ENCODE data around the gene NPVF. TPM values are rescaled to one million over a fixed set of nuclear protein-coding genes. Genes with fewer than 3 reads are reported as not detected.

NPVF gene, protein sequence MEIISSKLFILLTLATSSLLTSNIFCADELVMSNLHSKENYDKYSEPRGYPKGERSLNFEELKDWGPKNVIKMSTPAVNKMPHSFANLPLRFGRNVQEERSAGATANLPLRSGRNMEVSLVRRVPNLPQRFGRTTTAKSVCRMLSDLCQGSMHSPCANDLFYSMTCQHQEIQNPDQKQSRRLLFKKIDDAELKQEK
- not detected in 2 replicates for total RNA-seq

DNA sequence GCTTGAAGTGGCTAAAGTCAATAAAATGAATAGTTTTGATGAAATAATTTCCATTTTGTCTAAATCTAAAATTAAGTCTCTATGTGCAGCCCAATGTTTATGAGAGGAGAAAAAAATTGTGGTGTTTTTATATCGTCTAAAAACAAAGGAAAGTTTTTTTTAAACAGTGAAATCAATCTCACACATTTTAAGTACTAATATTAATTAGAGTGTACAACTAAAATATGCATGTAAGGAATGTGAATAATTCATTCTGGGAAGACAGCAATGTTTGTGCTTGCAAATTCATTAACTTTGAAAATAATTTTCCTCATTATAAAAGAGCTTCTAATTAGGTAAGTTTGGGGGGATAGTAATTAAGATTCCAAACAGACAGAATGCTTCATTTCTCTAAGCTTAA, at the start of gene NPVF:
Gene NPVF (minus strand): TSS at position 101 of the 400 bp plus-strand sequence. CDS start 47 bp downstream, at position 54.

Other genes with a start within 250 kb of the NPVF start
- 14.2 and 16.5 TPM in 2 replicates for gene OSBPL3, start 248.3 kb downstream of the NPVF start, total RNA-seq
- gene CYCS, start 103.2 kb downstream of the NPVF start, total RNA-seq, result 27.1 and 30.1 TPM in 2 replicates

Data from dermis lymphatic vessel endothelial cell (primary cell).